OCI-LY7 (cell line): ENCODE results near the gene IDE. TPM values are rescaled to one million over a fixed set of nuclear protein-coding genes. Genes with fewer than 3 reads are reported as not detected.
"Not testable (repeated sequence)": the region's sequence is repeated elsewhere in the genome, so short reads cannot be mapped to it uniquely, and the experiment has no call there.

Experiments used
- BruUV-seq: library from RNA; stranded (reverse); fragments of 400-500 nt; replicated peaks from 2 replicates; lab custom pipeline; 2021; lab: Mats Ljungman, UMichigan
- CTCF ChIA-PET: fragments of 300-600 bp; sonication (Branson Sonifier 250); formaldehyde crosslinking; loops from one replicate; lab custom pipeline; 2022; ENCODE audit warnings: antibody characterized with exemption; ENCODE audit not compliant: unreplicated experiment; lab: Charles Lee
- POLR2A ChIA-PET: fragments of 300-600 bp; sonication (Branson Sonifier 250); formaldehyde crosslinking; loops from one replicate; lab custom pipeline; 2022; ENCODE audit warnings: antibody characterized with exemption; lab: Charles Lee
- DNase-seq: peaks from one replicate; pipeline ENCODE4 v3.0.0-alpha.2; 2015; ENCODE audit warnings: low spot score
- H2AFZ ChIP-seq: fragments of 200-600 bp; sonication (generic), shearing (Covaris generic); 2 replicates; pipeline ENCODE4 v1.6.1; 2014; ENCODE audit warnings: mild to moderate bottlenecking, antibody characterized with exemption, low read length, moderate library complexity
- H3K27ac ChIP-seq: fragments of 200-600 bp; sonication (generic); 2 replicates; pipeline ENCODE4 v1.5.1; 2014; ENCODE audit warnings: mixed run types, low read depth, mild to moderate bottlenecking, moderate library complexity, low read length, inconsistent platforms; ENCODE audit not compliant: poor library complexity, severe bottlenecking
- H3K36me3 ChIP-seq: fragments of 200-600 bp; sonication (generic); 2 replicates; pipeline ENCODE4 v1.6.1; 2014; ENCODE audit warnings: mild to moderate bottlenecking, antibody characterized with exemption, low read length, moderate library complexity, mixed read lengths; ENCODE audit not compliant: insufficient read depth
- H3K4me1 ChIP-seq: fragments of 200-600 bp; sonication (generic); 2 replicates; pipeline ENCODE4 v1.5.1; 2014; ENCODE audit warnings: mild to moderate bottlenecking, low read length; ENCODE audit not compliant: insufficient read depth, poor library complexity, severe bottlenecking
- H3K4me2 ChIP-seq: fragments of 200-600 bp; sonication (generic); 2 replicates; pipeline ENCODE4 v1.6.1; 2014; ENCODE audit warnings: mild to moderate bottlenecking, low read length
- H3K4me3 ChIP-seq: fragments of 200-600 bp; sonication (generic); 2 replicates; pipeline ENCODE4 v1.5.1; 2014; ENCODE audit warnings: mild to moderate bottlenecking, low read depth, low read length; ENCODE audit not compliant: poor library complexity, severe bottlenecking
- H3K79me2 ChIP-seq: fragments of 200-600 bp; sonication (generic); 2 replicates; pipeline ENCODE4 v1.6.1; 2016; ENCODE audit warnings: low read depth, mild to moderate bottlenecking, low read length, moderate library complexity, mixed read lengths; ENCODE audit not compliant: insufficient read depth
- H3K9me2 ChIP-seq: fragments of 200-600 bp; sonication (generic); 2 replicates; pipeline ENCODE4 v1.6.1; 2016; ENCODE audit warnings: mild to moderate bottlenecking, low read length, mixed read lengths; ENCODE audit not compliant: insufficient read depth
- H3K9me3 ChIP-seq: fragments of 200-600 bp; sonication (generic); 2 replicates; pipeline ENCODE4 v1.6.1; 2014; ENCODE audit warnings: mild to moderate bottlenecking, mixed run types, low read length, mixed read lengths
- H4K20me1 ChIP-seq: fragments of 200-600 bp; sonication (generic); 2 replicates; pipeline ENCODE4 v1.6.1; 2014; ENCODE audit warnings: mild to moderate bottlenecking, antibody characterized with exemption, low read length, moderate library complexity, mixed read lengths; ENCODE audit not compliant: insufficient read depth
- CTCF ChIP-seq: fragments of 200-600 bp; sonication (generic); conservative IDR thresholded peaks from 2 replicates; pipeline ENCODE4 v1.5.1; 2014; ENCODE audit warnings: mild to moderate bottlenecking, antibody characterized with exemption, low read length, moderate library complexity, mixed read lengths
- EZH2phosphoT487 ChIP-seq: fragments of 200-600 bp; sonication (generic); IDR thresholded peaks from 2 replicates; pipeline ENCODE4 v1.6.1; 2018; ENCODE audit warnings: low read depth, borderline replicate concordance, mild to moderate bottlenecking, mixed run types, antibody characterized with exemption, low read length, moderate library complexity, mixed read lengths
- intact Hi-C: fragments of 100-400 bp; cut with micrococcal nuclease; formaldehyde crosslinking; loops from one replicate; pipeline ENCODE4 v1.10.0; 2022; ENCODE audit not compliant: unreplicated experiment
- total RNA-seq, 2 experiments: library from RNA; depleted of rRNA in 1 of 2; stranded (reverse); fragments of >200 nt in 1 of 2; shearing (Covaris generic) in 1 of 2; gene quantifications; 2 replicates each; pipeline ENCODE4 v1.2.3, GENCODE V29; 2014 to 2022

Gene IDE
- total RNA-seq, 2 experiments from 2014 or later, result 14.2 to 42.4 TPM

GRCh38 chr10:92470026-92470425 lies 103.9 kb downstream of the IDE start:
- H3K4me2 ChIP-seq, result no peak overlapping the region
- no peaks in the 10 kb centered on the region for H4K20me1 ChIP-seq
- no peak overlapping the region for H2AFZ ChIP-seq
- intact Hi-C loops, result no loop called here
- TF ChIP-seq EZH2phosphoT487 (no peak), CTCF (no peak)
- no peak overlapping the region for H3K4me3 ChIP-seq
- no peaks in the 10 kb centered on the region for H3K4me1 ChIP-seq
- POLR2A ChIA-PET, result no interaction called here
- CTCF ChIA-PET, result no interaction called here
- H3K9me2 ChIP-seq, result no peaks in the 10 kb centered on the region
- H3K27ac ChIP-seq, result no peak overlapping the region
- peaks cover 34% of the 10 kb centered on the region for H3K36me3 ChIP-seq
- BruUV-seq, result no TSS peak
- no peaks in the 10 kb centered on the region for H3K79me2 ChIP-seq
- H3K9me3 ChIP-seq, result no peaks in the 10 kb centered on the region
- DNase-seq, result no peak

- Histone ChIP-seq H3K4me2 (no peak overlapping the region), H3K4me1 (no peaks in the 10 kb centered on the region), H3K27ac (no peak overlapping the region), H3K9me3 (no peaks in the 10 kb centered on the region), H3K4me3 (no peak overlapping the region), H3K9me2 (no peaks in the 10 kb centered on the region), H3K36me3 (peaks cover 66% of the 10 kb centered on the region), H2AFZ (no peak overlapping the region), H4K20me1 (no peaks in the 10 kb centered on the region), H3K79me2 (no peaks in the 10 kb centered on the region)
- no TSS peak for BruUV-seq
- intact Hi-C loops, result no loop called here
- ChIA-PET POLR2A (interaction anchor here (0.6 to 1.3 kb wide), 3 partner anchors 25 to 533 kb away, joined by 3 to 4 read pairs (median 3); no protein-coding TSS in a partner anchor), CTCF (no interaction called here)
- DNase-seq, result no peak
- TF ChIP-seq CTCF (no peak), EZH2phosphoT487 (no peak)
These were observed 109.5 kb downstream of the IDE start for GRCh38 chr10:92464364-92464763.

GRCh38 chr10:92463582-92463981 lies 110.3 kb downstream of the IDE start:
- no peaks in the 10 kb centered on the region for H3K79me2 ChIP-seq
- intact Hi-C loops, result no loop called here
- H4K20me1 ChIP-seq, result no peaks in the 10 kb centered on the region
- no peaks in the 10 kb centered on the region for H3K4me1 ChIP-seq
- H3K4me3 ChIP-seq, result no peak overlapping the region
- no peak overlapping the region for H3K4me2 ChIP-seq
- no peak for TF ChIP-seq CTCF
- no peak for TF ChIP-seq EZH2phosphoT487
- no peak for DNase-seq
- ChIA-PET CTCF (no interaction called here), POLR2A (interaction anchor here (0.7 to 1.5 kb wide), 3 partner anchors 8 to 652 kb away, joined by 3 read pairs; no protein-coding TSS in a partner anchor)
- BruUV-seq, result no TSS peak
- H3K36me3 ChIP-seq, result peaks cover 59% of the 10 kb centered on the region
- H3K9me3 ChIP-seq, result no peaks in the 10 kb centered on the region
- H3K27ac ChIP-seq, result no peak overlapping the region
- no peak overlapping the region for H2AFZ ChIP-seq
- H3K9me2 ChIP-seq, result no peaks in the 10 kb centered on the region

GRCh38 chr10:92454955-92455354 lies 118.9 kb downstream of the IDE start:
- CTCF ChIA-PET, H3K9me3 ChIP-seq, POLR2A ChIA-PET, H3K79me2 ChIP-seq, intact Hi-C loops, DNase-seq, BruUV-seq, H2AFZ ChIP-seq, H3K4me1 ChIP-seq, H3K27ac ChIP-seq, H3K9me2 ChIP-seq, H3K4me3 ChIP-seq, H3K4me2 ChIP-seq, H4K20me1 ChIP-seq: not testable (repeated sequence)
- H3K36me3 ChIP-seq, result peaks cover 22% of the 10 kb centered on the region; the same call in 1 of the 2 replicates
